Mesothelial cell of epicardium (in vitro differentiated cells): ENCODE data around the gene TTC32. TPM values are rescaled to one million over a fixed set of nuclear protein-coding genes. Genes with fewer than 3 reads are reported as not detected.
A peak's percentile ranks its signal among the peaks of the same experiment; 100 is the strongest.
"Not testable (repeated sequence)": the region's sequence is repeated elsewhere in the genome, so short reads cannot be mapped to it uniquely, and the experiment has no call there.

Source experiments
- DNase-seq, 2 experiments: peaks; one replicate each; pipeline ENCODE4 v3.0.0; 2021; ENCODE audit warnings: low spot score in 2 of 2; ENCODE audit not compliant: unreplicated experiment in 2 of 2
- H3K27ac Mint-ChIP-seq: 2 replicates; pipeline ENCODE4 v1.8.0; 2021; ENCODE audit warnings: mixed read lengths
- H3K27me3 Mint-ChIP-seq: 2 replicates; pipeline ENCODE4 v1.8.0; 2021; ENCODE audit warnings: low read depth, mixed read lengths
- H3K36me3 Mint-ChIP-seq: 2 replicates; pipeline ENCODE4 v1.8.0; 2021; ENCODE audit warnings: mixed read lengths
- H3K4me1 Mint-ChIP-seq: 2 replicates; pipeline ENCODE4 v1.8.0; 2021; ENCODE audit warnings: mixed read lengths
- H3K4me3 Mint-ChIP-seq: 2 replicates; pipeline ENCODE4 v1.8.0; 2021; ENCODE audit warnings: mild to moderate bottlenecking, moderate library complexity, mixed read lengths
- H3K9me3 Mint-ChIP-seq: 2 replicates; pipeline ENCODE4 v1.8.0; 2021; ENCODE audit warnings: mixed read lengths
- CTCF ChIP-seq: fragments of 200-600 bp; sonication (generic); IDR thresholded peaks from one replicate; pipeline ENCODE4 v1.5.0; 2021; ENCODE audit warnings: antibody characterized with exemption; ENCODE audit not compliant: unreplicated experiment
- total RNA-seq: library from RNA; stranded (reverse); gene quantifications from 3 replicates; pipeline ENCODE4 v1.2.1, GENCODE V29; 2021

Gene TTC32
- total RNA-seq, 1 donor from 2014 or later: 16.8 TPM

DNA sequence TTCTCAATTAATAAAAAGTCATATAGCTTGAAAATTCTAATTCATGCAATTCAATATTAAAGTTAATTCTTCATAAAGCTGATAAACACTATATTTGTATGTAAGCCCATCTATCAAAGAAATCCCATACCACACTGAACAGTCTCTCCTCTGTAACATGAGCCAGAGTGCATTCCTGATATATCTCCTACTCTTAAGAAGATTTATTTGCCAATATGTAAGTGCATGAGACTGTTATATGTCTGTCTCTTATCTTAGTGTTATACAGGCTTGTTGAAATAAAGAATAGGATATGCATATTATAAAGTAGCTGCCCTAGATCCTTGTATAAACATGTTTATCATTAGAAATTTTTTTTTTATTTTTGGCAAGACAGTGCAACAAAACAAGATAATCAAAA lies 40.4 kb upstream of the TTC32 start:
- Mint-ChIP-seq H3K36me3 (peaks cover 18% of the 10 kb centered on the region), H3K4me3 (no peak overlapping the region), H3K27ac (no peak overlapping the region), H3K27me3 (no peaks in the 10 kb centered on the region), H3K9me3 (no peaks in the 10 kb centered on the region), H3K4me1 (peaks cover 9% of the 10 kb centered on the region)
- TF ChIP-seq CTCF: no peak
- no peak for DNase-seq

DNA sequence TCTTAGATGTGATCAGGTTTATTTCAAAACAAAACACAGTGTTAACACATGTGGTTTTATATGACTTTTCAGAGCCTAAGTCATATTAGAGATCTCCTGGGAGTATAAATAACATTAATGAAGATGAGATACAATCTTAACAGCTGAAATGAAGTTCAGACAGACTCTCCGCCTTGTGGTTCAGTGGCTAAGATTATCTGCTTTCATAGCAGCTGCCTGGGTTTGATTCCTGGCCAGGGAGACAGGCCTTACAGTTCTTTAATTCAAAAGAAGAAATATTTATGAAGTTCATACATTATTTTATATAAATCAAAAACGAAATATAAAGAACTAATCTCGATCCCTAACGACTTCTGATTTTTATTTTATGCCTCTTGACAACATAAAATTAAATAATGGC lies 35.2 kb upstream of the TTC32 start:
- H3K4me3 Mint-ChIP-seq: no peak overlapping the region
- peaks cover 27% of the 10 kb centered on the region for H3K36me3 Mint-ChIP-seq

GRCh38 chr2:19936203-19936602 lies 34.4 kb upstream of the TTC32 start:
- no peak for TF ChIP-seq CTCF
- peaks cover 9% of the 10 kb centered on the region for H3K4me1 Mint-ChIP-seq
- DNase-seq: no peak
- peaks cover 28% of the 10 kb centered on the region for H3K36me3 Mint-ChIP-seq
- H3K27me3 Mint-ChIP-seq: no peaks in the 10 kb centered on the region
- no peak overlapping the region for H3K27ac Mint-ChIP-seq
- no peak overlapping the region for H3K4me3 Mint-ChIP-seq
- H3K9me3 Mint-ChIP-seq: no peaks in the 10 kb centered on the region

More for the DNA sequence above, 35.2 kb upstream of the TTC32 start:
- TF ChIP-seq CTCF: no peak
- Mint-ChIP-seq H3K27ac (no peak overlapping the region), H3K9me3 (no peaks in the 10 kb centered on the region), H3K4me1 (peaks cover 11% of the 10 kb centered on the region), H3K27me3 (no peaks in the 10 kb centered on the region)
- no peak for DNase-seq

- Mint-ChIP-seq H3K4me3 (no peak overlapping the region), H3K27ac (peak overlapping the region; percentile 71), H3K9me3 (peaks cover 9% of the 10 kb centered on the region), H3K4me1 (peaks cover 9% of the 10 kb centered on the region), H3K27me3 (no peaks in the 10 kb centered on the region), H3K36me3 (peaks cover 37% of the 10 kb centered on the region)
- no peak for DNase-seq
- no peak for TF ChIP-seq CTCF
These were observed 31.7 kb upstream of the TTC32 start for GRCh38 chr2:19933351-19933981.

DNA sequence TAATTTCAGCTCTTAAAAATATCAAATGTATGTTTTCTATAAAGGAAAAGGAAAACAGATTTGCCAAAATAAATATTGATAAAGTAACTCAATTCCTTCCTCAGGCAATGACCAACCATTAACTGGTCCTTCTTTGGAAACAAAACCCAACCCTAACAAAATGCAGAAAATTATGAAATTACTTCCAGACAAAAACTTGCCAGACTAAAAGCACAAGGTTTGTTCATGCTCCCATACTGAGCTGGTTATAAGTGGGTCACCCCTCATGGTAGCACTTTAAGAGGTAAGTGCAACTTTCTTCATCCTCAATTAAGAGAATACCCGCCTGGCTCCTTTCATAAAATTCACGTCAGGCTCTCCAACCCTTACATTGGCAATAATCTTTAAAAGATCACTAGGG lies 31.1 kb upstream of the TTC32 start:
- no peak for DNase-seq
- TF ChIP-seq CTCF: no peak
- peaks cover 9% of the 10 kb centered on the region for H3K4me1 Mint-ChIP-seq
- no peak overlapping the region for H3K4me3 Mint-ChIP-seq
- H3K36me3 Mint-ChIP-seq: peaks cover 39% of the 10 kb centered on the region
- H3K9me3 Mint-ChIP-seq: peaks cover 12% of the 10 kb centered on the region
- H3K27me3 Mint-ChIP-seq: no peaks in the 10 kb centered on the region
- H3K27ac Mint-ChIP-seq: peak overlapping the region; percentile 71

- TF ChIP-seq CTCF: no peak
- no peak overlapping the region for H3K27ac Mint-ChIP-seq
- no peak overlapping the region for H3K4me3 Mint-ChIP-seq
- no peak for DNase-seq
- H3K36me3 Mint-ChIP-seq: peaks cover 50% of the 10 kb centered on the region
- H3K4me1 Mint-ChIP-seq: peaks cover 9% of the 10 kb centered on the region
- H3K27me3 Mint-ChIP-seq: no peaks in the 10 kb centered on the region
- peaks cover 27% of the 10 kb centered on the region for H3K9me3 Mint-ChIP-seq
These were observed 27.4 kb upstream of the TTC32 start for GRCh38 chr2:19929226-19929625.

DNA sequence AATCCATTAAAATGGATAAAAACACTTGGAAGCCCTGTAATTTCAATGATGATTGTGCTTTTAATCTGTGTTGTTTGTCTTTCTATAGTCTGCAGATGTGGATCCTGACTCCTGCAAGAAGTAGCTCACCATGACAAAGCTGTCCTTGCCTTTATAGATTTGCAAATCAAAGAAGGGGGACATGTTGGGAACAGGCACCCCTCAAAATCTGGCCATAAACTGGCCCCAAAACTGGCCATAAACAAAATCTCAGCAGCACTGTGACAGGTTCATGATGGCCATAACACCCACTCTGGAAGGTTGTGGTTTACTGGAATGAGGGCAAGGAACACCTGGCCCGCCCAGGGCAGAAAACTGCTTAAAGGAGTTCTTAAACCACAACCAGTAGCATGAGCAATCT lies 26.0 kb upstream of the TTC32 start:
- H3K27me3 Mint-ChIP-seq, H3K27ac Mint-ChIP-seq, H3K4me3 Mint-ChIP-seq, DNase-seq, H3K4me1 Mint-ChIP-seq: not testable (repeated sequence)
- Mint-ChIP-seq H3K36me3 (peaks cover 54% of the 10 kb centered on the region), H3K9me3 (peaks cover 27% of the 10 kb centered on the region)

- Mint-ChIP-seq H3K36me3 (peaks cover 68% of the 10 kb centered on the region), H3K9me3 (peaks cover 47% of the 10 kb centered on the region)
- not testable (repeated sequence) for H3K4me3 Mint-ChIP-seq
These were observed 22.7 kb upstream of the TTC32 start for GRCh38 chr2:19924526-19924925.

More at GRCh38 chr2:19924526-19924925, 22.7 kb upstream of the TTC32 start:
- H3K4me1 Mint-ChIP-seq, H3K27me3 Mint-ChIP-seq, DNase-seq, H3K27ac Mint-ChIP-seq: not testable (repeated sequence)
